Type B pancreatic cell (in vitro differentiated cells): ENCODE results near the gene TAL2. TPM values are rescaled to one million over a fixed set of nuclear protein-coding genes. Genes with fewer than 3 reads are reported as not detected.

ENCODE experiments used
- DNase-seq: peaks from one replicate; pipeline ENCODE4 v3.0.0; 2021; ENCODE audit warnings: mixed read lengths; ENCODE audit not compliant: unreplicated experiment; ENCODE audit errors: extremely low spot score
- H3K27ac Mint-ChIP-seq: 2 replicates; pipeline ENCODE4 v1.8.0; 2021; ENCODE audit warnings: mild to moderate bottlenecking, mixed read lengths
- H3K27me3 Mint-ChIP-seq: 2 replicates; pipeline ENCODE4 v1.8.0; 2021; ENCODE audit warnings: mixed read lengths
- H3K36me3 Mint-ChIP-seq: 2 replicates; pipeline ENCODE4 v1.8.0; 2021; ENCODE audit warnings: mixed read lengths
- H3K4me1 Mint-ChIP-seq: one replicate; pipeline ENCODE4 v1.8.0; 2021; ENCODE audit warnings: mixed read lengths; ENCODE audit not compliant: unreplicated experiment
- H3K4me3 Mint-ChIP-seq: 2 replicates; pipeline ENCODE4 v1.8.0; 2021; ENCODE audit warnings: mild to moderate bottlenecking, mixed read lengths
- H3K9me3 Mint-ChIP-seq: 2 replicates; pipeline ENCODE4 v1.8.0; 2021; ENCODE audit warnings: mixed read lengths
- total RNA-seq: library from RNA; stranded (reverse); gene quantifications from 2 replicates; pipeline ENCODE4 v1.2.1, GENCODE V29; 2021; ENCODE audit warnings: low replicate concordance
- TF ChIP-seq, protein P1 (sequence below): fragments of 200-600 bp; sonication (generic); conservative IDR thresholded peaks from 2 replicates; pipeline ENCODE4 v1.5.0; 2021; ENCODE audit warnings: antibody characterized with exemption, mild to moderate bottlenecking

The TAL2 gene
- total RNA-seq, 1 donor from 2014 or later, result 0.65 TPM

DNA sequence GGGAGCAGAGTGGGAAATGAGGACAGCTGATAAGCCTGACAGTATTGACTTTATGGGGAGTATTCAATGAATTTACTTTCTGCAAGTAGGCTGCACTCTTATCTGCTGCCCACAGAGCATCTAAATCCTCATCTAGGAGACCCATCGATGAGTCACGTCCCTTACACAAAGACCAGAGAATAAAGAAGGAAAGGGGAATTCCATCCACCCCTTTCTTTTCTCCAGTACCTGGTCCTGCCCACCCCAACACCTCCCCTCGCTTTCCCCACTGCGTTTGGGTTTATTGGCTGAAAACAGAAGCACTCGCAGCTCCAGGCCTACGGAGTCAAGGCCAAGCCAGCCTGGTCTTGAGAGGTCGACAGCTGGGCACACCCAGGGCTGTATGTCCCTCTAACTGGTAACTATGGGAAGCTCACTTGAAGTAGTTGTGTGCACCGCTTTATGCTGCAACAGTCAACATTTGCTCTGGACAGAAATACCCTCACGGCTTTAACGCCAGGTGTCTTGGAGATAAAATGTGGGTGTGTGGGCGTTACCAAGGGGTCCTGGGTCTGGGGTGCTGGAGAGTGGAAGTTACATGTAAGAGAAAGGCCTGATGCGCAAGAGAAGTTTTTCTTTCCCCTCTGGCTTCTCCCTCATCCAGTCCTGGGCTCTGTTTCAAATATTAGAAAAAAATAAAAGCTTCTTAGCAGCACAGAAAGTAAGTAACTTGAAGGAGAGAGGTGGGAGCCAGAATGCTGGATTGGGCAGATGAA lies 14.5 kb upstream of the TAL2 start:
- DNase-seq, result no peak
- Mint-ChIP-seq H3K4me3 (no peak overlapping the region), H3K4me1 (no peaks in the 10 kb centered on the region), H3K27me3 (peaks cover 8% of the 10 kb centered on the region), H3K9me3 (peaks cover 2% of the 10 kb centered on the region), H3K36me3 (peaks cover 2% of the 10 kb centered on the region), H3K27ac (no peak overlapping the region)
- TF ChIP-seq, protein P1, sequence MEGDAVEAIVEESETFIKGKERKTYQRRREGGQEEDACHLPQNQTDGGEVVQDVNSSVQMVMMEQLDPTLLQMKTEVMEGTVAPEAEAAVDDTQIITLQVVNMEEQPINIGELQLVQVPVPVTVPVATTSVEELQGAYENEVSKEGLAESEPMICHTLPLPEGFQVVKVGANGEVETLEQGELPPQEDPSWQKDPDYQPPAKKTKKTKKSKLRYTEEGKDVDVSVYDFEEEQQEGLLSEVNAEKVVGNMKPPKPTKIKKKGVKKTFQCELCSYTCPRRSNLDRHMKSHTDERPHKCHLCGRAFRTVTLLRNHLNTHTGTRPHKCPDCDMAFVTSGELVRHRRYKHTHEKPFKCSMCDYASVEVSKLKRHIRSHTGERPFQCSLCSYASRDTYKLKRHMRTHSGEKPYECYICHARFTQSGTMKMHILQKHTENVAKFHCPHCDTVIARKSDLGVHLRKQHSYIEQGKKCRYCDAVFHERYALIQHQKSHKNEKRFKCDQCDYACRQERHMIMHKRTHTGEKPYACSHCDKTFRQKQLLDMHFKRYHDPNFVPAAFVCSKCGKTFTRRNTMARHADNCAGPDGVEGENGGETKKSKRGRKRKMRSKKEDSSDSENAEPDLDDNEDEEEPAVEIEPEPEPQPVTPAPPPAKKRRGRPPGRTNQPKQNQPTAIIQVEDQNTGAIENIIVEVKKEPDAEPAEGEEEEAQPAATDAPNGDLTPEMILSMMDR, result no peak

DNA sequence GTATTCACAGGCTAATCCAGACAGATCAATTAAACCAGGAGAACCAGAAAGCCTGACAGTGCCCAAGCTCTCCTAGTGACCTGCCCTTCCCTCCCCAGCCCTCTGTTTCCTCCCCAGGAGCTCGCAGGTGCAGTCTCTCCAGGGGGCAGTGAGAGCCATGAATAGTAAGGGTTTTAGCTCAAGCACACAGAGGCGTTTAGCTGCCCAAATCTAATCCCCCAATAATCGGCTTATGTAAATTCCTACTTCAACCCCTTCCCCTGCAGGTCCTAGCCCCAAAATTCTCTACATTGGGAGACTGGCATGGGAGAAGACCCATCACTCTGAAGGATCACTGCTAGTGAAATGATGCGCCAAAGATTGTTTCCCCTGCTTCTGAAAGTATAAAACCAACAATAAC lies 10.5 kb upstream of the TAL2 start:
- no peak overlapping the region for H3K27ac Mint-ChIP-seq
- TF ChIP-seq, protein P1, result no peak
- H3K27me3 Mint-ChIP-seq, result peaks cover 30% of the 10 kb centered on the region
- H3K36me3 Mint-ChIP-seq, result no peaks in the 10 kb centered on the region
- no peak for DNase-seq
- no peak overlapping the region for H3K4me3 Mint-ChIP-seq
- no peaks in the 10 kb centered on the region for H3K9me3 Mint-ChIP-seq
- peaks cover 5% of the 10 kb centered on the region for H3K4me1 Mint-ChIP-seq

DNA sequence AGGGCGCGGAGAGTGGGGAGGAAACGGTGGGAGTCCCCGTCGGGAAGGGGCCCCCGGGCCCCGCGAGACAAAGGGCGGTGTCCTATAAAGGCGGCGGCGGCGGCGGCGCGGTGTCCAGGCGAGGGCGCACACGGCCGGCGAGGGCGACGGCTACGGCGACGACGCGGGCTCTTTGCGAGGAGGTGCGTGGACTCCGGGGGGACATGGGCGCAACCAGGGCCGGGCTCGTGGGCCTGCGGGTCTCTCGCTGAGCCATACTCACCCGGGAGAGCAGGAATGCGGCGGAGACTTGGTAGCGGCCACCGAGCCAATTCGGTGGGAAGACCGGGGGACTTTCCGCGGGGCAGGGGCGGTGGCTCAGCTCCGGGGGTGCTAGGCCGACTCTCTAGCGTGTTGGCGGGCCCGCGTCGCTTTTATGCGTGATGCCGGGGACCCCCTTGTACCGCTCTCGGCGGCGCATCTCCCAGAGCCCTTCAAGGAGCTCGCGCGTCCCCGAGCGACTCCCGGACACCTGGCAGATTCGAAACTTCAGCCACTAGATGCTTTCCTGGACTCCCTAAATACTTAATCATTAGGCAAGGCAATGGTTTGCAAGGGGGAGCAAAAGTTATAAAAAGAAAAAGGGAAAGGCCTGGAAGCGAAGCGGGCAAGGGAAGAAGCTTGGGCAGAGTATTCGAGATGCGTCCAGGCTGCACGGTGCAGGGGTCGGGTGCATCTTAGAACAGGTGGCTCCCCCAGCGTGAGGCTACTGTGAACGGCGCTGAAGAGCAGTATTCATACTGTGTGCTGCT lies 5.9 kb upstream of the TAL2 start:
- peaks cover 15% of the 10 kb centered on the region for H3K4me1 Mint-ChIP-seq
- H3K27me3 Mint-ChIP-seq, result peaks cover 42% of the 10 kb centered on the region
- H3K36me3 Mint-ChIP-seq, result no peaks in the 10 kb centered on the region
- H3K9me3 Mint-ChIP-seq, result no peaks in the 10 kb centered on the region
- DNase-seq, result no peak
- no peak overlapping the region for H3K27ac Mint-ChIP-seq
- H3K4me3 Mint-ChIP-seq, result peak overlapping the region; percentile 88
- TF ChIP-seq, protein P1, result peak; percentile 34

DNA sequence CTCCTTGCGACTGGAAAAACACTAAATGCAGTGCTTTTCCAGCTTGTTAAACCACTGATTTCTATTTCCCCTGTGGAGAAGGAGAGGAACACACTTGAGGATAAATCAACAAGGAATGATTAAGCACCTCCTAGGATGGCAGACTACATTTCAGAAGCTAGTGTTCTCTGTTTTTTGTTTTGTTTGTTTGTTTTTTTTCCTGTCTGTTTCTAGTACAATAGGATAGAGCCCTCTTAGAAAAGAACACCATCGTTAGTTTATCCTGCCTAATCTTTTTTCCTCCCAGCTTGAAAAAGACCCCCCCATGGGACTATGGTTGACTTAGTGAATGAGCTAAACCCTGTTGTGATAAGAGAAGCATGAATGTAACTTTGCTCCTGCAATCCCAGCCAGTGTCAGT lies 3.9 kb upstream of the TAL2 start:
- Mint-ChIP-seq H3K27ac (no peak overlapping the region), H3K36me3 (no peaks in the 10 kb centered on the region), H3K4me1 (peaks cover 15% of the 10 kb centered on the region), H3K9me3 (no peaks in the 10 kb centered on the region), H3K27me3 (peaks cover 41% of the 10 kb centered on the region), H3K4me3 (no peak overlapping the region)
- TF ChIP-seq, protein P1, result no peak
- no peak for DNase-seq

DNA sequence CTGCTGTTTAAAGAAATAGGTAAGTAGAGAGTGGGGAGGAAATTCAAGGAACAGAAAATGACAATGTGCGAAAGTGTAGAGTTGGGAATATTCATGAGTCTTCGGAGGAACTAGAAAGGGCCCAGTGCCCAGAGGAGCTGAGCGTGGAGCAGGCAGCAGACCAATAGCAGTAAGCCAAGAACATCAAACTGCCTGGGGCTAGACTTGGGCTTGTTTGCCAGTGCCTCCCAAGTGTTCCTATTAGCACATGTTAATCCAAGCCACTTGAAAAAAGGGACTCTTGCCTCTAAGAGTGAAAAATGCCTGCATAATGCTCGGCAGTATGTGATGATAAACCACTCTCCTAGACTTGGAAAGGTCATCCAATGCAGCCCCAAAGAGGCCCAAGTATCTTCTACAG lies 1.2 kb upstream of the TAL2 start:
- TF ChIP-seq, protein P1, result no peak
- Mint-ChIP-seq H3K27me3 (peaks cover 24% of the 10 kb centered on the region), H3K4me1 (peaks cover 15% of the 10 kb centered on the region), H3K9me3 (no peaks in the 10 kb centered on the region), H3K27ac (no peak overlapping the region), H3K36me3 (no peaks in the 10 kb centered on the region), H3K4me3 (no peak overlapping the region)
- DNase-seq, result no peak
